Smooth muscle cell (in vitro differentiated cells): ENCODE results near the gene GALNT16. TPM values are rescaled to one million over a fixed set of nuclear protein-coding genes. Genes with fewer than 3 reads are reported as not detected.
"Not testable (repeated sequence)": the region's sequence is repeated elsewhere in the genome, so short reads cannot be mapped to it uniquely, and the experiment has no call there.

ENCODE experiments used
- DNase-seq: peaks from one replicate; lab custom pipeline; 2025; ENCODE audit not compliant: unreplicated experiment; lab: John Stamatoyannopoulos, UW
- H2AFZ ChIP-seq: fragments of 200-600 bp; sonication (generic); 2 replicates; pipeline ENCODE4 v1.6.0; 2016; ENCODE audit warnings: antibody characterized with exemption, low read depth, mild to moderate bottlenecking
- H3F3A ChIP-seq: fragments of 200-600 bp; sonication (generic); 2 replicates; pipeline ENCODE4 v1.6.0; 2017; ENCODE audit warnings: antibody characterized with exemption, low read depth
- H3K27ac ChIP-seq: fragments of 200-600 bp; sonication (generic); 2 replicates; pipeline ENCODE4 v1.5.1; 2016; ENCODE audit warnings: low read depth, mild to moderate bottlenecking
- H3K27me3 ChIP-seq: fragments of 200-600 bp; sonication (generic); 2 replicates; pipeline ENCODE4 v1.6.1; 2016; ENCODE audit warnings: low read depth, mild to moderate bottlenecking
- H3K36me3 ChIP-seq: fragments of 200-600 bp; sonication (generic); 2 replicates; pipeline ENCODE4 v1.5.1; 2016; ENCODE audit warnings: low read depth
- H3K4me1 ChIP-seq: fragments of 200-600 bp; sonication (generic); 2 replicates; pipeline ENCODE4 v1.5.1; 2016; ENCODE audit warnings: low read depth
- H3K4me2 ChIP-seq: fragments of 200-600 bp; sonication (generic); 2 replicates; pipeline ENCODE4 v1.6.0; 2016; ENCODE audit warnings: mild to moderate bottlenecking
- H3K4me3 ChIP-seq: fragments of 200-600 bp; sonication (generic); 2 replicates; pipeline ENCODE4 v1.5.1; 2016; ENCODE audit warnings: mild to moderate bottlenecking
- H3K79me2 ChIP-seq: fragments of 200-600 bp; sonication (generic); 2 replicates; pipeline ENCODE4 v1.6.0; 2016; ENCODE audit warnings: low read depth, mild to moderate bottlenecking
- H3K9ac ChIP-seq: fragments of 200-600 bp; sonication (generic); 2 replicates; pipeline ENCODE4 v1.6.0; 2016; ENCODE audit warnings: low read depth
- H3K9me3 ChIP-seq: fragments of 200-600 bp; sonication (generic); replicated peaks from 2 replicates; pipeline ENCODE4 v1.5.1; 2016; ENCODE audit warnings: low read depth
- H4K20me1 ChIP-seq: fragments of 200-600 bp; sonication (generic); 2 replicates; pipeline ENCODE4 v1.6.0; 2016; ENCODE audit warnings: low read depth
- whole genome bisulfite sequencing: methylation state at CpG from one replicate; pipeline ENCODE4 v1.1.7; 2016; ENCODE audit warnings: low lambda C conversion rate; 5-methylcytosine and 5-hydroxymethylcytosine counted together
- polyA plus RNA-seq: library from polyadenylated mRNA; unstranded; fragments of >200 nt; fragmentation: Nextera tagmentation; extraction: Ambion mirVana; gene quantifications from 2 replicates; pipeline ENCODE4 v1.2.1, GENCODE V29; 2016
- total RNA-seq: library from RNA; depleted of rRNA; stranded (reverse); fragments of >200 nt; gene quantifications from 2 replicates; pipeline ENCODE4 v1.2.3, GENCODE V29; 2014
- TF ChIP-seq, protein P1 (sequence below): fragments of 200-600 bp; sonication (generic); IDR thresholded peaks from 2 replicates; pipeline ENCODE4 v1.5.1; 2017; ENCODE audit warnings: borderline replicate concordance, mild to moderate bottlenecking, antibody characterized with exemption; ENCODE audit not compliant: insufficient read depth, poor library complexity, severe bottlenecking

Gene GALNT16
- total and polyA plus RNA-seq, 2 experiments from 2014 or later = 0.54 to 4.7 TPM

DNA sequence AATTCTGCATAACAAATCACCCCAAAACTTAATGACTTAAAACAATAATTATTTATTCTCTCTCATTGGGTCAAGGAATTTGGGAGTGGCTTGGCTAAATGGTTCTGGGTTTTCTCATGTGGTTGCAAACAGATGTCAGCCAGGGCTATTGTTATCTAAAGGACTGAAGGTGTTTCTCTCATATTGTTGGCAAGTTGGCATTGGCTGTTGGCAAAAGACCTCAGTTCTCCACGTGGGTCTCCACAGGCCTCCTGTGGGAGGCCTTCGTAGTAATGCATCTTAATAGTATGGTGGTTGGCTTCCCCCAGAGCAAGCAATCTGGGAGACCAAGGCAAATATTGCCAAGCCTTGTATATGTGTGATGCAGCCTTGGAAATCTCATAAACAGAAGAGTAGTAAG is 14.4 kb downstream of the GALNT16 start:
- no peaks in the 10 kb centered on the region for H3K36me3 ChIP-seq
- no peaks in the 10 kb centered on the region for H3F3A ChIP-seq
- no peak overlapping the region for H2AFZ ChIP-seq
- DNase-seq = no peak
- no peak overlapping the region for H3K4me2 ChIP-seq
- no peaks in the 10 kb centered on the region for H3K9me3 ChIP-seq
- peaks cover 6% of the 10 kb centered on the region for H3K27me3 ChIP-seq
- TF ChIP-seq, protein P1, sequence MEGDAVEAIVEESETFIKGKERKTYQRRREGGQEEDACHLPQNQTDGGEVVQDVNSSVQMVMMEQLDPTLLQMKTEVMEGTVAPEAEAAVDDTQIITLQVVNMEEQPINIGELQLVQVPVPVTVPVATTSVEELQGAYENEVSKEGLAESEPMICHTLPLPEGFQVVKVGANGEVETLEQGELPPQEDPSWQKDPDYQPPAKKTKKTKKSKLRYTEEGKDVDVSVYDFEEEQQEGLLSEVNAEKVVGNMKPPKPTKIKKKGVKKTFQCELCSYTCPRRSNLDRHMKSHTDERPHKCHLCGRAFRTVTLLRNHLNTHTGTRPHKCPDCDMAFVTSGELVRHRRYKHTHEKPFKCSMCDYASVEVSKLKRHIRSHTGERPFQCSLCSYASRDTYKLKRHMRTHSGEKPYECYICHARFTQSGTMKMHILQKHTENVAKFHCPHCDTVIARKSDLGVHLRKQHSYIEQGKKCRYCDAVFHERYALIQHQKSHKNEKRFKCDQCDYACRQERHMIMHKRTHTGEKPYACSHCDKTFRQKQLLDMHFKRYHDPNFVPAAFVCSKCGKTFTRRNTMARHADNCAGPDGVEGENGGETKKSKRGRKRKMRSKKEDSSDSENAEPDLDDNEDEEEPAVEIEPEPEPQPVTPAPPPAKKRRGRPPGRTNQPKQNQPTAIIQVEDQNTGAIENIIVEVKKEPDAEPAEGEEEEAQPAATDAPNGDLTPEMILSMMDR = no peak
- H3K9ac ChIP-seq = no peak overlapping the region
- no peak overlapping the region for H3K27ac ChIP-seq
- H3K4me1 ChIP-seq = no peaks in the 10 kb centered on the region
- no peaks in the 10 kb centered on the region for H3K79me2 ChIP-seq
- H4K20me1 ChIP-seq = no peaks in the 10 kb centered on the region
- H3K4me3 ChIP-seq = no peak overlapping the region
- WGBS = 76% methylated on average over 2 of the region's 2 CpGs

GRCh38 chr14:69275331-69275730 is 15.4 kb downstream of the GALNT16 start:
- no peaks in the 10 kb centered on the region for H3F3A ChIP-seq
- H2AFZ ChIP-seq = no peak overlapping the region
- no peaks in the 10 kb centered on the region for H3K9me3 ChIP-seq
- no peaks in the 10 kb centered on the region for H4K20me1 ChIP-seq
- no peak overlapping the region for H3K27ac ChIP-seq
- WGBS = 99% methylated on average over 2 of the region's 2 CpGs
- no peak overlapping the region for H3K9ac ChIP-seq
- no peak overlapping the region for H3K4me3 ChIP-seq
- no peak for DNase-seq
- H3K4me1 ChIP-seq = no peaks in the 10 kb centered on the region
- peaks cover 6% of the 10 kb centered on the region for H3K27me3 ChIP-seq
- no peak overlapping the region for H3K4me2 ChIP-seq
- H3K36me3 ChIP-seq = no peaks in the 10 kb centered on the region
- H3K79me2 ChIP-seq = no peaks in the 10 kb centered on the region
- TF ChIP-seq, protein P1 = no peak

DNA sequence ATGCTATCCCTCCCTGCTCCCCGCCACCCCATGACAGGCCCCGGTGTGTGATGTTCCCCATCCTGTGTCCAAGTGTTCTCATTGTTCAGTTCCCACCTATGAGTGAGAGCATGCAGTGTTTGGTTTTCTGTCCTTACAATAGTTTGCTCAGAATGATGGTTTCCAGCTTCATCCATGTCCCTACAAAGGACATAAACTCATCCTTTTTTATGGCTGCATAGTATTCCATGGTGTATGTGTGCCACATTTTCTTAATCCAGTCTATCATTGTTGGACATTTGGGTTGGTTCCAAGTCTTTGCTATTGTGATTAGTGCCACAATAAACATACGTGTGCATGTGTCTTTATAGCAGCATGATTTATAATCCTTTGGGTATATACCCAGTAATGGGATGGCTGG is 17.4 kb downstream of the GALNT16 start:
- not testable (repeated sequence) for H3K79me2 ChIP-seq, H3K9me3 ChIP-seq, H3K27ac ChIP-seq, H3F3A ChIP-seq, H3K4me2 ChIP-seq, H3K4me3 ChIP-seq, H3K9ac ChIP-seq, H4K20me1 ChIP-seq, DNase-seq, H3K36me3 ChIP-seq, H2AFZ ChIP-seq, H3K4me1 ChIP-seq, H3K27me3 ChIP-seq
- 96% methylated on average over 3 of the region's 3 CpGs for WGBS

DNA sequence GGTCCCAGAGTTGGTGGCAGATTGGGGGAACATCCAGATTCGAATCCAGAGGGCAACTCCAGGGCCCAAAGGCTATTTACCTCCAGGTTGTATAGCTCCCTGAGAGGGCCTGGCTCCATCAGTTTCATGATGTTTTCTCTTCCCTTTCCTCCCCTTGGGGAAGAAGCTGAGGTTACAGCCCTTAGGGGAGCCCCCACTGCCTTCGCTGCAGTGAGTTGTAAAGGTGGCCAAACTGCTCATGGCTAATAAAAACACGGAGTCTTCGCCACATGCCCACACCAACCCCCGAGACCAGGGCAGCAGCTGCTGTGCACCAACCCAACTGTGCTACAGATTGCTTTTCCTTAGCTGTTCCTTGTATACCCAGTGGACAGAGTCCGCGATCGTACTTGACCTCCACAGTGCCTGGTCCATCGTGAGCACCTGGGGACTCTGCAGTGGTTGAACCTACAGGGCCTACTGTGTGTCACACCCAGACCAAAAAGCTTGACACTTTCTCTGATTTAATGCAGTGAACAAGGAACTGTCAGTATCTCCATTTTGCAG is 20.9 kb downstream of the GALNT16 start:
- DNase-seq = no peak
- Histone ChIP-seq H3K4me3 (no peak overlapping the region), H3K27me3 (no peaks in the 10 kb centered on the region), H3K79me2 (no peaks in the 10 kb centered on the region), H3F3A (no peaks in the 10 kb centered on the region), H2AFZ (no peak overlapping the region), H3K9ac (no peak overlapping the region), H3K36me3 (no peaks in the 10 kb centered on the region), H3K4me2 (no peak overlapping the region), H3K4me1 (no peaks in the 10 kb centered on the region), H4K20me1 (no peaks in the 10 kb centered on the region), H3K9me3 (no peaks in the 10 kb centered on the region), H3K27ac (no peak overlapping the region)
- TF ChIP-seq, protein P1 = no peak
- WGBS = 95% methylated on average over 9 of the region's 9 CpGs
